Thoracic aorta endothelial cell (primary cell): ENCODE measurements around the gene GABRE. TPM values are rescaled to one million over a fixed set of nuclear protein-coding genes. Genes with fewer than 3 reads are reported as not detected.

Experiments used
- total RNA-seq: library from RNA; depleted of rRNA; stranded (reverse); fragments of >200 nt; gene quantifications from 2 replicates; pipeline ENCODE4 v1.2.3, GENCODE V29; 2012

GABRE gene
- 9.6 and 11.8 TPM in 2 replicates for total RNA-seq

DNA sequence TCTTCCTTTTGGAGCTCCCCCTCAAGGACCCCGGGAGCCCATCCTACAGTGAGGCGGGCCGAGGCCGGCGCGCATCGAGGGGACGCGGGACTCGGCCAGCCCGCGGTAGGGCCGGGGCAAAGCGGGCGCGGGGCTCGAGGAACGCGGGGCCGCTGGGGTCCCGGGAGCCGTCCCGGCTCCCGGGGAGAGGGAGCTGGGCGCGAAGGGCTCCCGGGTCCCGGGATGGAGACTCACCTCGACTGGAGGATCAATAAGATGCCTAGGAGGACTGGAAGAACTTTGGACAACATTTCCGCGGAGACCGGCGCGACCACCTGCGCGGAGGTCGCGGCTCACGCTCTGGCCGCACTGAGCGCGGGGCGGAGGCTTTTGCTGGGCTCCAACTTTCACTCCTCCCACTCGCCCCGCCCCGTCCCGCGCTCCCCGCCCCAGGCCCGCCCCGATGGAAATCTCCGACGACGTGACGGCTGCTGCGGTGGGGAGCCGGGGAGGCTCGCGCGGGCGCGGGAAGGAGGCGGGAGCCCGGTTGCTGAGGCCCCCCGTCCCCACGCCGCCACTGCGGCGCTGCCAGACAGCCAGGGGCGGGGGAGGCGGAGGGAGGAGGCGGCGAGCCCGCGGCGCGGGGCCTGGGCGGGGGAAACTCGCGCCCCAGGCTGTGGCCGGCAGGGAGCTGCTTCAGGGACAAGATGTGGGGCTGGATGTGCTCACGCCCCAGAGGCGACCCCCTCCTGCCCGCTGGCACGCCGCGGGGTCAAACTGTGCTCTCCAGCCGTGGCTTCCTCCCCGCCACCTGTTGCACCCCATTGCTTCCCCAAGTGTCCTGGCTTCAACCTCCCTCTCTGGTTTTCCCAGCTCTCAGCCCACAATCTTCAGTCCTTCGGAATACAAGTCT lies at the start of gene GABRE:
GABRE (minus strand) TSS at position 341 of the 892 bp plus-strand sequence; CDS start at position 290, 51 bp downstream.

DNA sequence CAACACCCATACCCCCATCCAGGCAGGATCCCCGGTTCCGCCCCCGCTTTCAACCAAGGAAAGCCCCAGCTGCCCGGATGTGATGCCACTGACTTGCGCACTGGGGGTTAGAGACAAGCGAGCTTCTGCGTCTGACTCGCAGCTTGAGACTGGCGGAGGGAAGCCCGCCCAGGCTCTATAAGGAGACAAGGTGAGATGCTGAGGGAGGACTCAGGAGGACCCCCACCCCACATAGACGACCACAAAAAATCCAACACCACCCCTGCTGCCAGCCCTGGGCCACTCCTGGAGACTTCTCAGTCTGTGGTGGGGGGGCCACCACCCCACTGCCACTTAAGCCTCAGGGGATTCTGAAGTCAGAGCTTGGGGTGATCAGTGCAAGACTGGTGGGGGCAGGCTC lies 61.7 kb downstream of the GABRE start, which contains the start of gene MAGEA4:
MAGEA4 (plus strand) TSS at position 110 of the 400 bp plus-strand sequence. CDS start 10,776 bp downstream, outside the sequence.

Other genes with a start within 250 kb of the GABRE start
- not detected in 2 replicates for gene CNGA2, start 239.9 kb downstream of the GABRE start, total RNA-seq
- not detected in 2 replicates for gene MAGEA4, start 61.8 kb downstream of the GABRE start, total RNA-seq
- gene MAGEA10, start 163.9 kb upstream of the GABRE start, total RNA-seq, result not detected in 2 replicates